Mesenteric fat pad (tissue), 1 donor: ENCODE data around the gene MYL2. TPM values are rescaled to one million over a fixed set of nuclear protein-coding genes. Genes with fewer than 3 reads are reported as not detected.
A peak's percentile ranks its signal among the peaks of the same experiment; 100 is the strongest.
"Not testable (repeated sequence)": the region's sequence is repeated elsewhere in the genome, so short reads cannot be mapped to it uniquely, and the experiment has no call there.

Experiments
- DNase-seq: peaks from one replicate; pipeline ENCODE4 v3.0.0-alpha.2; 2020; ENCODE audit warnings: low spot score
- long read RNA-seq: library from polyadenylated mRNA; unstranded; transcript quantifications from one replicate; pipeline ENCODE4 v2.0.0, GENCODE V29; 2020
- total RNA-seq: library from RNA; stranded (reverse); fragmentation: NEBNext Ultra II Directional; extraction: Animal tissue kit (Norgen Biotek cat#: 25700); gene quantifications from one replicate; pipeline ENCODE4 v1.2.1, GENCODE V29; 2021
- donor health status: DM: yes; HTN: yes; CAD: no.

The MYL2 gene
- not detected for total RNA-seq
- long read RNA-seq, result 0 reads

DNA sequence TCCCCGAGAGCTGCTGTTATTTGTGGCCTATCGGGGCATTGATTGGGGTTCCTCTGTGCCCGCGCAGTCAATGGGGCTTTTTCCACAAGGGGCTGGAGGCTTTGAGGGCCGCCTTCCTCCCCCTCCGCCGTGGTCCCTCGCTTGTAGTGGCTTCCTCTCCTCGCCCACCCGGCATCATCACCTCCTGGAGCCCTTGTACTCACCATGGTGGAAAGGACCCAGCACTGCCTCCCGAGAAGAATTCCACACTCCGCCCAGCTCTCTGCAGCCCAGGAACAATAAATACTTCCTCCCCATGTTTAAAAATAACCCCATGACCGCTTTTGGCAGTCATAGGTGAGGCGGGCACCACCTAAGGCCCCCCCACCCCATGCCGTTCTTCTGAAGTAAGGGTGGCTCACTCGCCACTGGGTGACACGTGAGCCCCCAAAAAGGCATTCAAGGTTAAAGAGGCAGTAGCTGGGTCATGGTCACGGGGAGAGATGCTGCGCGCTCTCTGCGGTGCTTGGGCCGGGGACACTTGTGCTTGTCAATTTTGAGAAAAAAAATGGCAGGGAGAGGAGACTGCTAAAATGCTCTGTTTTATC lies at the start of gene MYL2:
TSS of gene MYL2 (minus strand) at position 256 of the 587 bp plus-strand sequence. CDS start at position 206, 50 bp downstream.
- DNase-seq, result no peak

DNA sequence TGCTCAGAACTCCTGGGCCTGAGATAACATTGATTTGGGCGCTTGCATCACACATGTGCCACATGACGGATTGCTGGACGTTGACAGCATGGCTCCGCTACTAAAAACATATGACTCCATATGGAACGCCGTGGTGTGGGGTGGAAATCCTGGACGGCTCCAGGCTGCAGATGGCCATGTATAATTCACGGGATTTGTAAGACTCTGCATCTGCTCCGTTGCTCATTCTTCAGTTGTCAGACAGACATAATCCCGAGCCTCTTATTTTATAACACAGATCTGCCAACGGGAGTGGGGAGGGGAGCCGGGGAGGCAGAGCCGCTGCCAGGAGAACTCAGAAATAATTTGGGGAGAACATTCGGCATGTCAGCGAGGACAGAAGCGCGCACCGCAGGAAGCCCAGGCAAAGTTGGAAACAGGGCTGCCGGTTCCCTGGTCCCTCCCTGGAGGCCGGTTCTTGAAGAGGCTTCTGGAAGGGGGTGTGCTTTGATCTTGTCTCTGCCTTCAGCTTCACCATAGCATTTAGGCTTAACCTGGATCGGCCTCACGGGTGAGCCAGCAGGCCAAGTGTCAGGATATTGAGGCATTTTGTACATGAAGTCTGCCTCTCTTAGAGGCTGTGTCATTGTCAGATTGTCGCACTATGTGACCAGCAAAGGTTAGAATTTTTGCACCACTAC lies 45.8 kb upstream of the MYL2 start:
- DNase-seq, result no peak

- no peak for DNase-seq
These were observed 45.2 kb upstream of the MYL2 start for GRCh38 chr12:110965574-110965973.

- no peak for DNase-seq
These were observed 40.4 kb upstream of the MYL2 start for GRCh38 chr12:110960795-110961194.

DNA sequence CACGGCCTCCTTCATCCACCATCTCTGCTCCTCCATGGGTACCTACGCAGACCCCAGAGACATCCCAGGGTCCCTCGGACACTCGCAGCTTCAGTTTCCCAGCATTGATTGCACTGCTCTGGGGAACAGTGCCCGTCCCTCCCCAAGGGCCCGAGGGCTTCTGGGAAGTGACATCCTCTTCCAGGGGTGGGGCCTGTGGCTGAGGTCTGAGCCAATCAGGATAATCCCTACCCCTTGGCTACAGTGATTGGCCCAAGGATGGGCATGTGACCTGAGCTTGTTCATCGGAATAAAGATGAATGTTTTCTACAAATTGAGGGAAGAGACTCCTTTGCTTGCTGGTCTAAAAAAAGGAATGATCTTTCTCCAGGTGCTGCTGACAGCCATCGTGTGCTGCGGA lies 37.3 kb upstream of the MYL2 start:
- DNase-seq, result no peak

GRCh38 chr12:110957159-110957558 lies 36.8 kb upstream of the MYL2 start:
- DNase-seq, result no peak

- not testable (repeated sequence) for DNase-seq
These were observed 30.5 kb upstream of the MYL2 start for GRCh38 chr12:110950867-110951266.

- not testable (repeated sequence) for DNase-seq
These were observed 30.1 kb upstream of the MYL2 start for GRCh38 chr12:110950466-110950865.

GRCh38 chr12:110948041-110948440 lies 27.7 kb upstream of the MYL2 start:
- DNase-seq, result no peak

DNA sequence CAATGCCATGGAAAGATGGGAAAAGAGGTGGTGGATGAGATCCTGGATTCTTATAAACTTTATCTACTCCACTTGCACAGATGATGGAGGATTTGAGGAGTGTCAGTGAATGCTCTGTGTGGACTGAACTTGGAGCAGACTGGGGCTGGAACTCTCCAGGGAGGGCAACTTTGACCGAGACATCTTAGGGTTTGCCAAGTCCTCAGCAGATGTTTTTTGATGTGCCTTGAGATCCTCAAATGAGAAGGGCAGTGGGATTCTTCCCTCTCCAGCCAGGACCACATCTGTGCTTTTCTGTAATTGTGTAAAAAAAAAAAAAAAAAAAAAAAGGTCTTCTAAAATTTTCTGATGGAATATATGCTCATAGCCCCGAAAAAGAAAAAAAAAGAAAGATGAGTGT lies 23.0 kb upstream of the MYL2 start:
- DNase-seq, result no peak

DNA sequence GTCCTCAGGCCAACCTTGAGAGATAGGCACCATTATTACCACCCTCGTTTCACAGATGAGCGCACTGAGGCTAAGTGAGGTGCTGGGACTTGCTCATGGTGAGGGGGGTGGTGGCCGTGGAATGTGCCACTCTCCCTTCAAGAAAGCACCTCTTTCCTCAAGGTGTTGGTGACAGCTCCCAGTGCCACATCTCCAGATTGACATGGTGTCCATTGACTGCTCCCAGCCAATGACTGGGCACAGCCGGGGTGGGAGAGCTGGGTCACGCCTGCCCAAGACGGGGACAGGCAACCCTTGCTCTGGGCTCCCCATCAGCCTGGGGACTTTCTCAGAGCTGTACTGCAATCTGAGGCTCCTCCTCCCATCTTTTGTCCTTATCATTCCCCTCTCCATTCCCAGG lies 21.0 kb upstream of the MYL2 start:
- DNase-seq, result no peak

- no peak for DNase-seq
These were observed 20.6 kb upstream of the MYL2 start for GRCh38 chr12:110940933-110941332.

- no peak for DNase-seq
These were observed 19.9 kb upstream of the MYL2 start for GRCh38 chr12:110940296-110940695.

- no peak for DNase-seq
These were observed 16.8 kb upstream of the MYL2 start for GRCh38 chr12:110937104-110937641.

GRCh38 chr12:110936367-110937103 lies 16.2 kb upstream of the MYL2 start:
- no peak for DNase-seq

- no peak for DNase-seq
These were observed 15.2 kb upstream of the MYL2 start for GRCh38 chr12:110935588-110935987.

- no peak for DNase-seq
These were observed 13.9 kb upstream of the MYL2 start for GRCh38 chr12:110934093-110934852.

- peak; percentile 69 for DNase-seq
These were observed 13.1 kb upstream of the MYL2 start for GRCh38 chr12:110933326-110933974.

GRCh38 chr12:110932046-110932445 lies 11.7 kb upstream of the MYL2 start:
- peak; percentile 33 for DNase-seq

GRCh38 chr12:110931315-110931728 lies 10.9 kb upstream of the MYL2 start:
- DNase-seq, result peak; percentile 81
